ENCODE results near the gene ME1. TPM values are rescaled to one million over a fixed set of nuclear protein-coding genes. Genes with fewer than 3 reads are reported as not detected.

ME1 gene
- 13.2 and 13.5 TPM in 2 replicates for total RNA-seq

DNA sequence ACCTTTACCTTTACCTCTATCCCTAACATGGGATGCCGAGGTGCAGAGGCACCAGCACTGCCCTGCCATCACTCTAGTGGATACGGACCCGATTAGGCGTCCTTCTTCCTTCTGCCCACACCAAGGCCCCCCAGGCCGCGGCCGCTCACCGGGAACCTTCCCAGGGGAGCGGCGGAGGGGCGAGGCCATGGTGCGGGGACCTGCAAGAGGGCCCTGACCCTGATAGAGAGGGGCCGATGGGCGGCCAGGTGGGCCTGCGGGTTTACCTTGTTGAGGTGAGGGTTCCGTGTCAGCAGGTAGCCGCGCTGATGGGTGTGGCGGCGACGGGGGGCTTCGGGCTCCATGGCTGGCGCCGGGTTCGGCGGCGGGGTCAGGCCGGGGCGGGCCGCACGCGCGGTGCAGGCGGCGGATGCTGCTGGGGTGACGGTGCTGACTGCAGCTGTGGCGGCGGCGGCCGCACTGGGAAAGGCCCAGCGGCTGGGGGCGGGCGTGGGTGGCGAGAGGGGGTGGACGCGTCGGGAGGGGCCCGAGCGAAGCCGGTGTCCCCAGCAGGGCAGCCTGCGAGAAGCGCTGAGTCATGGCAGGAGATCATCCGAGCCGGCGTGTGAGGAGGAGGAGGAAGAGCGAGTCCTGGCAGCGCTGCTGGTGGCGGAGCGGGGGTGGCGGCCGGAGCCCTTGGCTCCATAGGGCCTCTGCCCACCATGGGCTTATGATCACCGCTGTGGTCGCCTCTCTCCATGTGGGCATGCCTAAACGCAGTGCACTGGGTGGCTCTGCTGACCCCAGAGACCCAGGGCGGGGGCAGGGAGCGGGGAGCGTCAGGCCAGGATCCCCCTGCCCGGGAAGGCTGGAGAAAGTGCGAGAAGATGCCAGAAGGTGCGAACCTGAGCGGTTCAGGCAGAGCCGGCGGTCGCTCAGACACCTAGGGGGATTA lies at the start of gene ME1:
Gene ME1, minus strand, starts transcription at position 441 of the 934 bp plus-strand sequence. Its CDS starts 97 bp downstream, at position 344.

GRCh38 chr6:83192871-83193746 lies 237.7 kb downstream of the ME1 start, which contains the start of the genes PGM3 and RWDD2A:
TSS of gene PGM3 (minus strand) at chr6:83193265. CDS start at chr6:83191012, 2,253 bp downstream.
TSS of gene RWDD2A (plus strand) at chr6:83193357. CDS start at chr6:83194452, 1,095 bp downstream.

Other genes with a start within 250 kb of the ME1 start
- 35.2 and 54.7 TPM in 2 replicates for gene PGM3, start 237.8 kb downstream of the ME1 start, total RNA-seq
- 3.1 and 5.4 TPM in 2 replicates for gene RWDD2A, start 237.7 kb downstream of the ME1 start, total RNA-seq
- gene PRSS35, start 81.5 kb upstream of the ME1 start, total RNA-seq = 0.56 and 0.83 TPM in 2 replicates

Data from cardiac ventricle fibroblast (primary cell).